Motor neuron (in vitro differentiated cells): ENCODE results near the gene PLAC9. TPM values are rescaled to one million over a fixed set of nuclear protein-coding genes. Genes with fewer than 3 reads are reported as not detected.
"Not testable (repeated sequence)": the region's sequence is repeated elsewhere in the genome, so short reads cannot be mapped to it uniquely, and the experiment has no call there.

Experiments used
- ATAC-seq, 8 experiments: fragments of 200-7000 bp; cut with Tn5 transposase; replicated peaks in 6 of 8; 2 replicates each; pipeline ENCODE4 v1.8.0; 2021; ENCODE audit warnings: mild to moderate bottlenecking in 8 of 8, moderate library complexity in 8 of 8
- H3K27ac ChIP-seq, 2 donors: fragments of 250-450 bp; sonication (Bioruptor Pico); 2 replicates each; pipeline ENCODE4 v1.9.0; 2021; ENCODE audit warnings: antibody characterized with exemption in 2 of 2, mild to moderate bottlenecking in 2 of 2, moderate library complexity in 1 of 2
- H3K4me1 ChIP-seq, 2 donors: fragments of 250-450 bp; sonication (Bioruptor Pico); replicated peaks in 1 of 2; 2 replicates each; pipeline ENCODE4 v1.6.1; 2021; ENCODE audit warnings: antibody characterized with exemption in 2 of 2, mild to moderate bottlenecking in 2 of 2, moderate library complexity in 1 of 2
- H3K4me3 ChIP-seq, 5 donors: fragments of 250-450 bp; sonication (Bioruptor Pico); 2 replicates each; pipeline ENCODE4 v1.9.0; 2021; ENCODE audit warnings: antibody characterized with exemption in 5 of 5, mild to moderate bottlenecking in 5 of 5, moderate library complexity in 4 of 5
- WGBS, 10 experiments: fragments of 450-650 bp; shearing (Covaris generic); methylation state at CpG; one replicate each; pipeline ENCODE4 v1.0.0; 2022; 5-methylcytosine and 5-hydroxymethylcytosine counted together
- in situ Hi-C, 9 experiments: fragments of 400-800 bp; cut with MboI; loops; one replicate each; pipeline ENCODE4 v1.15.0; 2021; ENCODE audit warnings: low sequenced_read_pairs in 9 of 9, low pct_unique_long_range_greater_than_20kb in 2 of 9; ENCODE audit not compliant: unreplicated experiment in 9 of 9
- total RNA-seq, 8 experiments: library from RNA; unstranded; fragments of 300-600 nt; gene quantifications; 2 replicates each; pipeline versions ENCODE4 v1.2.3 to v1.2.4, GENCODE V29; 2022

Gene PLAC9
- total RNA-seq, 8 experiments from 2014 or later, result 0.16 to 47.0 (median 1.0) TPM; not detected in 1

DNA sequence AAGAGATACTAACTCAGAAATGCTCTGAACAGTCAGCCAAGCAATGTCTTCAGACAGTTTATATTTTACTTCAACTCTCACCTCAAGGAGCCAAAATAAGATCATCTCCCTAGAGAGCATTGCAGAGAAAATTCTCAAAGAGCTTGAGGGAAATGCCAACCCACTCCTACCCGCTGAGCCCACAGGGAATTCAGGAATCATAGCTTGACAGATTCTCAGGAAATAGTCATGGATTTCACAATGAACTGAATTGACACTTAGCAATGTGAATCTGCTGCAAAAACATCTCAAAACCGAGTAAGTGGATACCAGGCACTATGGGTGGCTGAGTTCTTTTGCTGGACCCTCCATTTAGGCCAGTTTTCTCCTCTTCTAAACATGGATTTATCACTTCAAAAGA is 9.8 kb upstream of the PLAC9 start:
- in situ Hi-C loops, result no loop called here
- Histone ChIP-seq H3K4me1 (no peaks in the 10 kb centered on the region), H3K4me3 (no peak overlapping the region), H3K27ac (no peak overlapping the region)
- no peak for ATAC-seq
- WGBS, 10 experiments, result 0 to 84% (median 21%) methylated on average over 1 to 2 of the region's 2 CpGs; no CpG with 5 or more reads in 3 of the 10 experiments

DNA sequence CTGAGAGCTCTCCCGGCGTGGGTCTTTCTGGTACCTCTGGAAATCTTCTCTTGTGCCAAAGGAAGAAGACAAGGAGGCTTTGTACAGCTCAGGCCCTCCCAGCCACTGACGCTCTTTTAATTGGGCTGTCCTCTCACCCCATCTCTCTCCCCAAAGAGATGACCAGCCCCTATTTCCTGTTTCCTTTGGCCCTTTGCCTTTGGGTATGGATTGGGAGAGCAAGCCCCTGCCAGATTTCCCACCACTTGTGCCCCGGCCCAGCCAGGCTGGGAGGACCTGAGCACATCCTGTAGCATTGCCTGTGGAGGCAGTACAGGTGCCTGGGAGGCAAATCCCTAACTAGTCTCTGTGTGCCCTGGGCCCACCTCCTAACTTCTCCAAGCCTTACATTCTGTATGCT is 5.7 kb upstream of the PLAC9 start:
- 67 to 84% (median 73%) methylated on average over 1 to 3 of the region's 4 CpGs; no CpG with 5 or more reads in 5 of the 10 experiments for WGBS, 10 experiments
- no peak overlapping the region for H3K4me3 ChIP-seq

DNA sequence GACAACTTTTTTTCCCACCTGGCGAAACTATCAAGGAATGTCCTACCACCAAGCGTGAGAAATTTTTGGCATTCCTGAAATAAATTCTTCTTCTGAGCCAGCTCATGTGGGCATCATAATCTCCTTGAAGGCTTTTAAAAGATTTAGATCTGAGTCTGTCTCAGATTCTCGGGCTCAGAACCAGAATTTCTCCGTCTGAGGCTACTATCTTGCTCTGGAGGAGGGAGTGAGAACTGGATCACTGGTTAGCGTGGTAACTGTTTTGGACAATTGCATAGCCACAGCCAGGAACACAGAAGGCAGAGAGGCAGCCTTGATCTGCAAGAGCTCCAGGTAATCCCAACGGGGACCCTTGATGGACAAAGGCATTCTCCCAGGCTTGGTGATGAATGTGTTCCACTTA is 1.0 kb upstream of the PLAC9 start:
- 47 to 95% (median 76%) methylated on average over 1 to 5 of the region's 6 CpGs; no CpG with 5 or more reads in 1 of the 10 experiments for WGBS, 10 experiments

More for the DNA sequence above, 5.7 kb upstream of the PLAC9 start:
- Histone ChIP-seq H3K27ac (no peak overlapping the region), H3K4me1 (no peaks in the 10 kb centered on the region)
- ATAC-seq, result no peak
- in situ Hi-C loops, result no loop called here

DNA sequence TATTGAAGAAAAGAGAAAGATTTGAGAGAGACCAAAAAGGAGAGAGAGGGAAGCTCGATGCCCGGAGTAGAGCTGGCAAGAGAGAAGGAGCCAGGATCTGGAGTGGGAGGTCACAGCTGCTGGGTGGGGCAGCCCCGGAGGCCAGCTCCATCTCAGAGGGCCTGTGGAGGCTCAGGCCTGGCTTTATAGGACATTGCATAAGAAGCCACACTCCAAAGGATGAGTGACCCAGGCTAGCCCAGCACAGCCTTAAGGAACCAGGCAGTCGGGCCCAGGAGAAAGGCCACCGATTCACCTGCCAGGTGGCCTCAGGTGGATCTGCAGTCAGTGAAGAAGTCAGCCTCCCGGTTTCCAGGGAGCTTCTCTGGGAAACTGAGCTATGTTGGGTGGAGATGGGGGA is 676 bp downstream of the PLAC9 start:
- Histone ChIP-seq H3K4me1 (peaks cover 15 to 20% of the 10 kb centered on the region in 2 donors), H3K4me3 (no peak overlapping the region), H3K27ac (no peak overlapping the region)
- in situ Hi-C loops, result no loop called here
- ATAC-seq, result peak in 2 of 8 experiments; percentile 13 to 23
- WGBS, 10 experiments, result 0 to 70% (median 40%) methylated on average over 1 to 4 of the region's 6 CpGs; no CpG with 5 or more reads in 1 of the 10 experiments

More for the DNA sequence above, 1.0 kb upstream of the PLAC9 start:
- in situ Hi-C loops, result no loop called here
- ATAC-seq, result no peak
- Histone ChIP-seq H3K27ac (no peak overlapping the region), H3K4me3 (no peak overlapping the region), H3K4me1 (peaks cover 0 to 3% of the 10 kb centered on the region in 2 donors)

DNA sequence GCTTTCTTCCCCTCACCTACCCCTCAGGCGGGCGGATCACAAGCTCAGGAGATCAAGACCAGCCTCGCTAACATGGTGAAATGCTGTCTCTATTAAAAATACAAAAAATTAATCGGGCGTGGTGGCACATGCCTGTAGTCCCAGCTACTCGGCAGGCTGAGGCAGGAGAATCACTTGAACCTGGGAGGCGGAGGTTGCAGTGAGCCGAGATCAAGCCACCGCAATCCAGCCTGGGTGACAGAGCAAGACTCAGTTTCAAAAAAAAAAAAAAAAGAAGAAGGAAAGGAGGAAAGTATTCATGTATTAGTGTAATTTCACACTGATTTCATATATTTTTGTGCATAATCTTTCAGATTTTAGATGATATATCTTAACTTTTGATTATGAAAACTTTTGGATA is 1.2 kb downstream of the PLAC9 start:
- ATAC-seq, result peak in 2 of 8 experiments; percentile 1 to 5
- in situ Hi-C loops, H3K4me3 ChIP-seq, H3K27ac ChIP-seq: not testable (repeated sequence)
- peaks cover 20 to 24% of the 10 kb centered on the region in 2 donors for H3K4me1 ChIP-seq
- WGBS, 10 experiments, result 10 to 100% (median 89%) methylated on average over 1 to 9 of the region's 9 CpGs; no CpG with 5 or more reads in 2 of the 10 experiments

DNA sequence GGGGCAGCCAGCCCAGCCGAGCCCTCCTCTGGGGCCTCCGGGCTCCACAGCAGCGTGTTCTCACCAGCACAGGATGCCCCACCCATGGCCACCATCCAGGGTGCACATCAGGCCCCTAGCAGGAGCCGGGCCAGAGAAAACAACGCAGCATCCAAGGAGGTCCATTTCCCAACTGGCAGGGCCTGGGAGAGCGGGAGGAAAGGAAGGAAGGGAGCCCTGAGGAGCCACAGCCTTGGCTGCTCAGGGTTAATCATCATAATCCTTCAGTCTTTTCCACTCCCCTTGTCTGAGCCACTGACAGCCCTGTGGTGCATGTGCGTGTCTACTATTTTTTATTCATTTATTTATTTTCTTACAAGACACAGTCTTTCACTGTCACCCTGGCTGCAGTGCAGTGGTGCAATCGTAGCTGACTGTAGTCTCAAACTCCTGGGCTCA is 3.6 kb downstream of the PLAC9 start:
- H3K27ac ChIP-seq, result no peak overlapping the region
- in situ Hi-C loops, result no loop called here

DNA sequence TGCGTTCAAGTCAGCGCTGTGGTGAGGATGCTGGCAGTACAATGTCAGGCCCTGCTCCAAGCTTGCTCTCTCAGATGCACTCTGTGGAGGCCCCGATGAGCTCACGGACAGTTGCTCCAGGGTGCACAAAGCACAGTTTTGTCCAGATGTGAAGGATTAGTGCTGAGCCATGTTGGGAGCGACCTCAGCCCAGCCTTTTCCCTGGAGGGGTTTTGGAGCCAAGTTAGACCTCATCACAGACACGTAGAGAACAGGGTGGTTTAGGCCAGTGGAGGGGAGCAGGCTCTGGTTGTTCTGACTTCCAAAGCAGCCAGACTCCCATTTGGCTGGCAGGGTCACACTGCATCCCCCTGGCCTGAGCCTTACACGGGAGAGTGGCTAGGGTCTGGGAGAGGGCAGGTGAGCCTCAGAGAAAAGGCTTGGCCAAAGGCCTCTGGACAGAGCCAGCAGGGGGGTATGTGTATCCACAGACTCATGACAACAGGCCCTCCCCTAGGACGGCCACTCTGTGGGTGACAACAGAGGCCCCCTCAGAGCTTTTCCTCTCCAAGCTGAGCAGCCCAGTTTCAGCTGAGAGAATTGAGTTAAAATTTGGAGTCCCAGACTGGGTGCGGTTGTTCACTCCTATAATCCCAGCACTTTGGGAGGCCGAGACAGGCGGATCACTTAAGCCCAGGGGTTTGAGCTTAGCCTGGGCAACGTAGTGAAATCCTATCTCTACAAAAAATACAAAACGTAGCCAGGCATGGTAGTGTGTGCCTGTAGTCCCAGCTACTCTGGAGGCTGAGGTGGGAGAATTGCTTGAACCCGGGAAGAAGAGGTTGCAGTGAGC is 4.7 kb downstream of the PLAC9 start:
- Histone ChIP-seq H3K27ac (peak overlapping the region in 1 of 2 donors; percentile 15), H3K4me1 (peaks cover 20 to 25% of the 10 kb centered on the region in 2 donors), H3K4me3 (no peak overlapping the region)
- peak; percentile 16 to 71 (median 28) for ATAC-seq
- WGBS, 10 experiments, result 20 to 98% (median 85%) methylated on average over 1 to 9 of the region's 14 CpGs; no CpG with 5 or more reads in 2 of the 10 experiments
- in situ Hi-C loops, result no loop called here

More for the DNA sequence above, 3.6 kb downstream of the PLAC9 start:
- WGBS, 10 experiments, result 0 to 100% (median 39%) methylated on average over 2 to 7 of the region's 8 CpGs; no CpG with 5 or more reads in 2 of the 10 experiments
- H3K4me3 ChIP-seq, result no peak overlapping the region
- H3K4me1 ChIP-seq, result peaks cover 20 to 25% of the 10 kb centered on the region in 2 donors
- peak in 4 of 8 experiments; percentile 31 to 59 (median 48) for ATAC-seq

DNA sequence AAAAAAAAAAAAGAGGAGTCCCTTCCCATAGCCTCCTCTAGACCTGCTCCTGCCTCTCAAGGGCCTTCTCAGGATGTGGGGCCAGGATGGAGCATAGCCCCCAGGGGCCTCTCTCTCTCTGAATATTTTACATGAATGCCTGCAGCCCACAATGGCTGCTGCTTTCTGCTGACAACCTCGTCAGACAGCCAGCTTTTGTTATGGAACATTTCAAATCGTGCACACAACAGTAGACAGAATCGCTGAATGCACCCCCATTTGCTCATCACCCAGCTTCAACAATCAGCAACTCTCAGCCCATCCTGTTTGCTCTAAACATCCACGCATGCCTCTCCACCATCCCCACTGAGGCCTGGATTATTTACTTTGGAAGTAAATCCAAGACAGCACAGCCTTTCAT is 5.4 kb downstream of the PLAC9 start:
- peak in 5 of 8 experiments; percentile 43 to 80 (median 78) for ATAC-seq
- Histone ChIP-seq H3K4me3 (no peak overlapping the region), H3K4me1 (peaks cover 20 to 25% of the 10 kb centered on the region in 2 donors), H3K27ac (peak overlapping the region in 1 of 2 donors; percentile 15)
- in situ Hi-C loops, result no loop called here
- 33 to 100% (median 52%) methylated on average over 1 to 3 of the region's 4 CpGs; no CpG with 5 or more reads in 4 of the 10 experiments for WGBS, 10 experiments

DNA sequence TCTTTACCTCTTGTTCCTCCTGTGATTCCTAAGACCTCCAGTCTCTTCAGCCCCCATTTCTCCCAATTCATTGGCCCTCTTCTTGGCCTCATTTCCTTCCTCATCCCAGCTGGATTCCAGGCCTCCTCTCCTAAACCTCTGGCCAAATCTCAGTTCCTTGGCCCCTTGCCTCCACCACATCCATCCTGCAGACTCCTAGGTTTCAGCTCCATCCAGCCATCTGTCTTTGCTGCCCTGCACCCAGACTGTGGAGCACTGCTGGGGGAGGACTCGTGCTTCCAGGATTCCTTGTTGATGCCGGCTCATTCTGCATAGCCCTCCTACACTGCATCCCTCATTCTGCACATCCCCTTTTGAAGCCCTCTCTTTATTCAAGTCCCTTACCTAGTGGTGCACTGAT is 6.7 kb downstream of the PLAC9 start:
- in situ Hi-C loops, result no loop called here
- WGBS, 10 experiments, result 100% methylated on average over 1 to 2 of the region's 2 CpGs; no CpG with 5 or more reads in 7 of the 10 experiments
- H3K4me1 ChIP-seq, result peaks cover 20 to 25% of the 10 kb centered on the region in 2 donors
- H3K27ac ChIP-seq, result no peak overlapping the region
- H3K4me3 ChIP-seq, result no peak overlapping the region
- no peak for ATAC-seq

DNA sequence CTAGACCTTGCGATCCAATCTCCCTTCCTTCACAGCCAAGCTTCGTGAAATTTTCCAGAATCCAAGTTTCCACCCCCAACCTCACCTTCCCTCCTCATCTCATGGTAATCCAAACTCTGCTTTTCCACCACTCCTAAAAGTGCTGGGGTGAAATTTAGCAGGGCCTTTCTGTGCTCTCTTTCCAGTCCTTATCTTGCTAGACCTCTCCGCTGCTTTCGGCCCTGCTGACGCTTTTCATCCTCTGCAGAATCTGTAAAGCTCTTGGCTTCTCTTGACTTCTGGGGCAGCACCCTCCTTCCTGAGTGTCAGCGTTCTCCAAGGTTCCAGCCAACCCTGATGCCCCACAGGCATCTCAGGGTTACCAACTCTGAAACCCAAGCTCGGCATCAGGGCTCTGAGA is 7.7 kb downstream of the PLAC9 start:
- 84 to 100% (median 100%) methylated on average over 1 to 6 of the region's 7 CpGs; no CpG with 5 or more reads in 1 of the 10 experiments for WGBS, 10 experiments
- Histone ChIP-seq H3K4me1 (peaks cover 20 to 25% of the 10 kb centered on the region in 2 donors), H3K4me3 (no peak overlapping the region), H3K27ac (no peak overlapping the region)
- in situ Hi-C loops, result loop anchor here in 1 of 9 experiments (10.0 kb wide), 1 partner anchor 75 kb away; no protein-coding TSS in a partner anchor
- ATAC-seq, result no peak

DNA sequence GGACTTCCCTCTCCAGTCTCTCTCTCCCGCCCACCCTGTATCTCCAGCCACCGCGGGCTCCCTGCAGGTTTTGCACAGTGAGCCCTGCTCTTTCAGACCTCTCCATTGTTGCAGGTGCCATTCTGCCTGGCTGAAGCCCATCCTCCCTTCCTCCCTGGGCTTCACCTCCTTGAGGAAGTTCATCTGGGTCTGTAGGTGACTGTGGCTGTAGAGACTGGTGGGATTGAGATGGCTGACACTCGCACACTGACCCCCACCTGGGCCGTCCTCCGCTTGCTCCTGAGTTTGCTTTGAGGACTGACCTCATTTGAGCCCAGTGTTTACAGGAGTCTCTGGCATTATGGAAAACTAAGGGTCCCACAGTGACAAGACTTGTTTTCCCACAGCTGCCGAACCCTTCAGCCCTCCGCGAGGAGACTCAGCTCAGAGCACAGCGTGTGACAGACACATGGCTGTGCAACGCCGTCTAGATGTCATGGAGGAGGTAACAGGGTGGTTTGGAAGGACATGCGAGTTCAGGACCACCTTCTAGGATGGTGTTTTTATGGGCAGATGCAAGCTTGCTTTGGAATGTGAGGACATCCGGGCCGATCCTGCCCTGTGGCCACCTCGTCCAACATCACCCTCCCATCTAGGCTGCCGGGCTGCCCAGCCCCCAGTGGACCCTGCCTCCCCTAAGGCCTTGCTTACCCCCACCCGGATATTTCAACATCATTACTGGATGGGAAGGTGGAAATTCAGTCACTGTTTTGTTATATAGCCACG is 9.3 kb downstream of the PLAC9 start:
- 32 to 100% (median 63%) methylated on average over 1 to 9 of the region's 19 CpGs; no CpG with 5 or more reads in 2 of the 10 experiments for WGBS, 10 experiments
- Histone ChIP-seq H3K4me3 (no peak overlapping the region), H3K27ac (no peak overlapping the region), H3K4me1 (peaks cover 18% of the 10 kb centered on the region in 2 donors)
- in situ Hi-C loops, result loop anchor here in 1 of 9 experiments (10.0 kb wide), 1 partner anchor 73 kb away; no protein-coding TSS in a partner anchor
- ATAC-seq, result no peak

DNA sequence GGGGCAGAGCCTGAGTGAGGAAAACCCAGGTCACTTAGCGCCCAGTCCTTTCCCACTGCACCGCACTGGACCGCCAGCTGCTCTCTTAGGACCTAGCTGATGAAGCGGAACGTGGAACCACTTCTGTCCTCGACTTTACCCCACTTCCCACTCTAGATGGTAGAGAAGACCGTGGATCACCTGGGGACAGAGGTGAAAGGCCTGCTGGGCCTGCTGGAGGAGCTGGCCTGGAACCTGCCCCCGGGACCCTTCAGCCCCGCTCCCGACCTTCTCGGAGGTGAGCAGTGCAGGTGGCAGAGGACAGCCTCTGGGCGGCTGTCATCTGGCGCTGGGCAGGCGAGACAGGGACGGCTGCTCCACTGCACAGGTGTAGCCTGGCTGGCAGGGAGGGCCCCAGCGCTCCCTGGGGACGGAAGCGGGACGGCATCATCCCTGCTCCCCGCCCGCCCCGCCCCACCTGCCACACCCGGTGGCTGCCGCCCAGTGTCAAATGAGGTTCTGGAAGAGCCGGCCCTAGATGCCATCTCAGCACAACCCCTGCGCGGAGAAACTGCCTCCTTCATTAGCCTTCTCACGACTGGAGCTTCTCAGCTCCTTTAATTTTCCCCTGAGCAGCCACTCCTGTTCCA is 11.7 kb downstream of the PLAC9 start:
- ATAC-seq, result peak in 7 of 8 experiments; percentile 6 to 49 (median 15)
- Histone ChIP-seq H3K27ac (no peak overlapping the region), H3K4me1 (no peaks in the 10 kb centered on the region), H3K4me3 (no peak overlapping the region)
- in situ Hi-C loops, result loop anchor here in 1 of 9 experiments (10.0 kb wide), 1 partner anchor 71 kb away; no protein-coding TSS in a partner anchor
- WGBS, 10 experiments, result 0 to 100% (median 73%) methylated on average over 1 to 9 of the region's 28 CpGs; no CpG with 5 or more reads in 6 of the 10 experiments
